Prostate gland (tissue), 2 donors: ENCODE data around the gene PROSER1.

Experiments
- POLR2A ChIP-seq: fragments of 450-650 bp; IDR thresholded peaks from one replicate; pipeline ENCODE4 v1.6.1; 2016; ENCODE audit warnings: antibody characterized with exemption, mild to moderate bottlenecking
- POLR2AphosphoS5 ChIP-seq: sonication (generic); formaldehyde crosslinking; IDR thresholded peaks from one replicate; pipeline ENCODE4 v1.6.1; 2017; ENCODE audit warnings: antibody characterized with exemption
- TF ChIP-seq, protein P1 (sequence below), 4 experiments: fragments of 200-600 bp in 2 of 4; fragments of 450-650 bp in 2 of 4; sonication (generic) in 2 of 4; IDR thresholded peaks; 1 replicate in 3 of 4; 2 replicates in 1 of 4; pipeline ENCODE4 v1.5.1; 2016 to 2019; ENCODE audit warnings: antibody characterized with exemption in 4 of 4, mild to moderate bottlenecking in 2 of 4, moderate library complexity in 2 of 4

DNA sequence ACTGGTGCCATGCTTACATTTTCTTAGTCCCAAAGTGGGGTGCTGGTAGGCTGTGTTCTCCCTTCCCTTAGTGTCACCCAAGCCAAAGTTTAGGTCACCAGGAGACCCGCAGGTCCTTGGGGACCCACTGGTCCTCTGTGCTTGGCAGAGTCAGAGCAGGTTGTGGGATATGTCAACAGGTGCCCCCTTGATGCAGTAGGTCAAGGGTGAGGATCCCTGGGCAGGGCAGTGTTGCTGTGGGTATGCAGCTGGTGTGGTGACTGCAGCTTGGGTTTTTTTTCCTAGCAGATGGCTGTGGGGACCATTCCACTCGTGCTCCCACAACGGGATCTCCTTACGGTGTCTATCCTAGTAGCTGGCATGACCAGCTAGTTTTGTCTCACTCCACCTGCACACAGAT lies 24.1 kb upstream of the PROSER1 start:
- no peak for TF ChIP-seq POLR2AphosphoS5
- TF ChIP-seq, protein P1, sequence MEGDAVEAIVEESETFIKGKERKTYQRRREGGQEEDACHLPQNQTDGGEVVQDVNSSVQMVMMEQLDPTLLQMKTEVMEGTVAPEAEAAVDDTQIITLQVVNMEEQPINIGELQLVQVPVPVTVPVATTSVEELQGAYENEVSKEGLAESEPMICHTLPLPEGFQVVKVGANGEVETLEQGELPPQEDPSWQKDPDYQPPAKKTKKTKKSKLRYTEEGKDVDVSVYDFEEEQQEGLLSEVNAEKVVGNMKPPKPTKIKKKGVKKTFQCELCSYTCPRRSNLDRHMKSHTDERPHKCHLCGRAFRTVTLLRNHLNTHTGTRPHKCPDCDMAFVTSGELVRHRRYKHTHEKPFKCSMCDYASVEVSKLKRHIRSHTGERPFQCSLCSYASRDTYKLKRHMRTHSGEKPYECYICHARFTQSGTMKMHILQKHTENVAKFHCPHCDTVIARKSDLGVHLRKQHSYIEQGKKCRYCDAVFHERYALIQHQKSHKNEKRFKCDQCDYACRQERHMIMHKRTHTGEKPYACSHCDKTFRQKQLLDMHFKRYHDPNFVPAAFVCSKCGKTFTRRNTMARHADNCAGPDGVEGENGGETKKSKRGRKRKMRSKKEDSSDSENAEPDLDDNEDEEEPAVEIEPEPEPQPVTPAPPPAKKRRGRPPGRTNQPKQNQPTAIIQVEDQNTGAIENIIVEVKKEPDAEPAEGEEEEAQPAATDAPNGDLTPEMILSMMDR (IDR thresholded peaks at IDR 0.05): no peak
- TF ChIP-seq POLR2A: no peak
